GM21367 (cell line): ENCODE data around the gene GPR139.

Experiments used
- ATAC-seq: cut with Tn5 transposase; IDR thresholded peaks from one replicate; pipeline ENCODE4 v1.9.1; 2021; ENCODE audit not compliant: unreplicated experiment

The GPR139 gene

DNA sequence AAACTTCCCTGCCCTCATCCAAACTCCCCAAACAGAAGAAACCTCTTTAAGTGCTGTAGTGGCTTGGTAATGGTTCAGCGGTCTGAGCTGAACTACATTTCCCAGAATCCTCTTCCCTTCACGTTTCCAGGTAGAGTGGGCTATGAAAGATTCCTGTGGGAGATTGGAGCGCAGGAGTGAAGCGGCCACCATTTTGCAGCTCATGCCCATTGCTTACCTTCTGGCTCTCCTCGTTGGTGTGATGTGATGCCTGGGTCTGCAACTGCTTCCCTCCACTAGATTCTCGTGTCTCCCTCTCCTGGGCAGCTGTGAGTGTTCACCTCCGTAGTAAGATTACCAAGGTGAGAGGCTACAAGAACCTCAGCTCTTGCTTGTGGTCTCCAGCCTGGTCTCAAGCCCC lies 82.1 kb downstream of the GPR139 start:
- no peak for ATAC-seq

DNA sequence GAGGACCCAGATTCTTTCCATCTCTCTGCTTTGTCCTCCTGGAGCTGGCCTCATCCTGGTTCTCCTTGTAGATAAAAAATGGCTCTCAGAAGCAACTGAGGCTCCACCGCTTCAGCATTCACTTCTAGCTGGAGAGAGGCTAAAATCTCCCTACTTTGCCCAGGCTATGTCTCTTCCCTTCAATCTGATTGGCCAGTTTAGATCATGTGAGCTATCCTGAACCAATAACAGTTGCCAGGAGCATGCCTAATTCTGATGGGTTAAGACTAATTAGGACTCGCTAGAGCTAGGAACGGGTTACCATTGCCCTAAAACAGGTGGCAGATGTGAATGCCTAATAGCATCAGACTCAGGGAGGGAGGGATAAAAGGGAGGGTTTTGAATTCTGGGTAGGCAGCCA lies 89.6 kb downstream of the GPR139 start:
- no peak for ATAC-seq
